Natural killer cell (primary cell): ENCODE measurements around the gene PTCHD1. TPM values are rescaled to one million over a fixed set of nuclear protein-coding genes. Genes with fewer than 3 reads are reported as not detected.

Source experiments
- ATAC-seq, 3 donors: fragments of 150-1000 bp in 2 of 3; fragments of 200-7000 bp in 1 of 3; cut with Tn5 transposase; 1 replicate in 1 of 3; 2 replicates in 2 of 3; pipeline ENCODE4 v1.10.0; 2021; ENCODE audit warnings: mild to moderate bottlenecking in 2 of 3, moderate library complexity in 2 of 3
- DNase-seq, 2 donors: peaks; one replicate each; pipeline versions ENCODE4 v3.0.0 to v3.0.0-alpha.2; 2013 to 2021; ENCODE audit warnings: mixed read lengths in 1 of 2
- H3K27ac ChIP-seq: one replicate; pipeline ENCODE4 v1.5.1; 2013; ENCODE audit warnings: mild to moderate bottlenecking, low read length
- H3K27me3 ChIP-seq: one replicate; pipeline ENCODE4 v1.6.1; 2013; ENCODE audit warnings: low read length; ENCODE audit not compliant: control insufficient read depth, insufficient read depth
- H3K36me3 ChIP-seq: one replicate; pipeline ENCODE4 v1.6.1; 2013; ENCODE audit warnings: low read length; ENCODE audit not compliant: control insufficient read depth, insufficient read depth
- H3K4me1 ChIP-seq: one replicate; pipeline ENCODE4 v1.6.1; 2013; ENCODE audit warnings: low read length; ENCODE audit not compliant: control insufficient read depth, insufficient read depth
- H3K4me3 ChIP-seq: one replicate; pipeline ENCODE4 v1.5.1; 2013; ENCODE audit warnings: low read length
- H3K9me3 ChIP-seq: one replicate; pipeline ENCODE4 v1.6.1; 2013; ENCODE audit warnings: low read length; ENCODE audit not compliant: control insufficient read depth, insufficient read depth
- H3K27ac Mint-ChIP-seq, 2 donors: one replicate each; pipeline ENCODE4 v1.8.0; 2022; ENCODE audit warnings: mild to moderate bottlenecking in 2 of 2, mixed read lengths in 2 of 2, moderate library complexity in 1 of 2
- H3K27me3 Mint-ChIP-seq, 2 donors: one replicate each; pipeline ENCODE4 v1.8.0; 2022; ENCODE audit warnings: low read depth in 2 of 2, mixed read lengths in 2 of 2
- H3K36me3 Mint-ChIP-seq: one replicate; pipeline ENCODE4 v1.8.0; 2022; ENCODE audit warnings: mixed read lengths
- H3K4me1 Mint-ChIP-seq, 2 donors: one replicate each; pipeline ENCODE4 v1.8.0; 2022; ENCODE audit warnings: mixed read lengths in 2 of 2
- H3K4me3 Mint-ChIP-seq: one replicate; pipeline ENCODE4 v1.8.0; 2022; ENCODE audit warnings: mild to moderate bottlenecking, moderate library complexity, mixed read lengths
- H3K9me3 Mint-ChIP-seq, 2 donors: one replicate each; pipeline ENCODE4 v1.8.0; 2022; ENCODE audit warnings: mixed read lengths in 2 of 2
- CTCF ChIP-seq: fragments of 200-600 bp; IDR thresholded peaks from one replicate; pipeline ENCODE4 v1.8.0; 2022; ENCODE audit warnings: antibody characterized with exemption
- WGBS: methylation state at CpG from one replicate; pipeline ENCODE4 v1.1.7; 2013; ENCODE audit warnings: missing lambda C conversion rate; ENCODE audit not compliant: insufficient coverage; 5-methylcytosine and 5-hydroxymethylcytosine counted together
- intact Hi-C: fragments of 100-400 bp; cut with micrococcal nuclease; formaldehyde crosslinking; loops from one replicate; pipeline ENCODE4 v1.14.2; 2022
- total RNA-seq, 4 donors: library from RNA; stranded (reverse); fragments of 120-200 nt in 1 of 4; gene quantifications; one replicate each; pipeline versions ENCODE4 v1.2.3 to v1.2.4, GENCODE V29; 2013 to 2022

The PTCHD1 gene
- total RNA-seq, 3 donors from 2014 or later (not counting 1 experiment from before 2014, with no cell fraction given) = not detected

GRCh38 chrX:23385242-23385641 is 50.6 kb downstream of the PTCHD1 start:
- Mint-ChIP-seq H3K9me3 (no peaks in the 10 kb centered on the region), H3K4me3 (no peak overlapping the region), H3K4me1 (peaks cover 0 to 7% of the 10 kb centered on the region in 2 donors)

GRCh38 chrX:23386260-23386659 is 51.6 kb downstream of the PTCHD1 start:
- intact Hi-C loops = no loop called here
- Mint-ChIP-seq H3K4me1 (peaks cover 0 to 7% of the 10 kb centered on the region in 2 donors), H3K27ac (no peak overlapping the region), H3K4me3 (no peak overlapping the region), H3K9me3 (no peaks in the 10 kb centered on the region), H3K27me3 (peaks cover 0 to 9% of the 10 kb centered on the region in 2 donors), H3K36me3 (no peaks in the 10 kb centered on the region)
- H3K36me3 ChIP-seq = no peaks in the 10 kb centered on the region
- H3K4me1 ChIP-seq = no peaks in the 10 kb centered on the region
- no peaks in the 10 kb centered on the region for H3K9me3 ChIP-seq
- no peaks in the 10 kb centered on the region for H3K27me3 ChIP-seq
- DNase-seq = no peak
- ATAC-seq = no peak
- no peak overlapping the region for H3K27ac ChIP-seq
- no peak overlapping the region for H3K4me3 ChIP-seq
- no peak for TF ChIP-seq CTCF

More at GRCh38 chrX:23385242-23385641, 50.6 kb downstream of the PTCHD1 start:
- TF ChIP-seq CTCF = no peak
- Histone ChIP-seq H3K36me3 (no peaks in the 10 kb centered on the region), H3K4me3 (no peak overlapping the region), H3K9me3 (no peaks in the 10 kb centered on the region), H3K27me3 (no peaks in the 10 kb centered on the region), H3K27ac (no peak overlapping the region), H3K4me1 (no peaks in the 10 kb centered on the region)
- ATAC-seq = no peak
- intact Hi-C loops = no loop called here
- no peak for DNase-seq
- WGBS = 79% methylated on average over 3 of the region's 3 CpGs
- Mint-ChIP-seq H3K36me3 (no peaks in the 10 kb centered on the region), H3K27me3 (peaks cover 0 to 15% of the 10 kb centered on the region in 2 donors), H3K27ac (no peak overlapping the region)

- no peak for TF ChIP-seq CTCF
- H3K4me1 ChIP-seq = no peaks in the 10 kb centered on the region
- Mint-ChIP-seq H3K36me3 (no peaks in the 10 kb centered on the region), H3K27me3 (peaks cover 0 to 9% of the 10 kb centered on the region in 2 donors), H3K4me1 (peaks cover 0 to 3% of the 10 kb centered on the region in 2 donors), H3K9me3 (no peaks in the 10 kb centered on the region), H3K4me3 (no peak overlapping the region), H3K27ac (no peak overlapping the region)
- no peaks in the 10 kb centered on the region for H3K36me3 ChIP-seq
- H3K27me3 ChIP-seq = no peaks in the 10 kb centered on the region
- no peak overlapping the region for H3K27ac ChIP-seq
- DNase-seq (no peak), ATAC-seq (no peak)
- H3K9me3 ChIP-seq = no peaks in the 10 kb centered on the region
- WGBS = 80% methylated on average over 1 of the region's 5 CpGs
- H3K4me3 ChIP-seq = no peak overlapping the region
- intact Hi-C loops = no loop called here
Observed at GRCh38 chrX:23386726-23387125, 52.1 kb downstream of the PTCHD1 start.

DNA sequence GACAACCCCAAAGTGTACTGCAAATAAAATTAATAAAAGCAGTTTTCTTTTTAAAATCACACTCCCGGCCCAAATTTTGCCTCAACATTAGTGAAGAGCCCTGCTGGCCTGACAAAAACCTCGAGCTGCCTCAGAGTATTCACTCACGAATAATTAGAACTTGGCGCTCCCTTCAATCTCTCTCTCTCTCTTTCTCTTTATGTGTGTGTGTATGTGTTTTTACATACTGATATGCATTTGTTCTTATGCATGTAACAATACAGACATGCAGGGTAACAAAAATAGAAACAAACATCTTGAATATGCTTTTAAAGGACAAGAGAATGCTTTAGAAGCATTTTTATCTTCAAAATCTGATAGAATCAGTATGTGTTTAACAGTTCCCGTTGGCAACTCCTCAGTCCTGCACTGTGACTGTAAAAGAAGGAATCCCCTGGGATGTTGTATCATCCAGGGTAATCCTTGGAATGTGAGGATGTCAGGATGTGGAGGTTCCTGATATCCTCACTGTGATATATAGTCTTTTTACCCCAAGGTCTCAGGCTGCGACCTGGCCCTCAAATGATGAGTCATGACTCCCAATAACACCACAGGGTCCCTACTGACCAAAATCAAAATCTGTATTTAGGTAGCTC is 53.0 kb downstream of the PTCHD1 start:
- DNase-seq = no peak
- intact Hi-C loops = no loop called here
- Histone ChIP-seq H3K27ac (no peak overlapping the region), H3K4me1 (no peaks in the 10 kb centered on the region), H3K36me3 (no peaks in the 10 kb centered on the region), H3K9me3 (no peaks in the 10 kb centered on the region), H3K4me3 (no peak overlapping the region), H3K27me3 (no peaks in the 10 kb centered on the region)
- Mint-ChIP-seq H3K9me3 (no peaks in the 10 kb centered on the region), H3K4me3 (no peak overlapping the region), H3K4me1 (no peaks in the 10 kb centered on the region), H3K36me3 (no peaks in the 10 kb centered on the region), H3K27me3 (peaks cover 0 to 15% of the 10 kb centered on the region in 2 donors), H3K27ac (no peak overlapping the region)
- no peak for ATAC-seq
- TF ChIP-seq CTCF = no peak
- WGBS = 83% methylated on average over 5 of the region's 6 CpGs
